Activated CD4-positive, alpha-beta T cell treated with anti-CD3 and anti-CD28 coated beads, Interleukin-2, amount 10 ng/mL, durations not matched to agents 7 days and 5 days (primary cell): ENCODE data around the gene TBX10. TPM values are rescaled to one million over a fixed set of nuclear protein-coding genes. Genes with fewer than 3 reads are reported as not detected.
"Not testable (repeated sequence)": the region's sequence is repeated elsewhere in the genome, so short reads cannot be mapped to it uniquely, and the experiment has no call there.

Experiments
- CTCF ChIA-PET: fragments of 350-600 bp; sonication (Branson Sonifier 250); formaldehyde crosslinking; loops from one replicate; lab custom pipeline; 2021; ENCODE audit warnings: antibody characterized with exemption; lab: Charles Lee
- POLR2A ChIA-PET: fragments of 350-600 bp; sonication (Branson Sonifier 250); formaldehyde crosslinking; loops from one replicate; lab custom pipeline; 2021; ENCODE audit warnings: antibody characterized with exemption; lab: Charles Lee
- DNase-seq: peaks from one replicate; pipeline ENCODE4 v3.0.0-alpha.2; 2020
- H3K27ac Mint-ChIP-seq: one replicate; pipeline ENCODE4 v1.8.0; 2021; ENCODE audit warnings: mild to moderate bottlenecking, moderate library complexity, mixed read lengths
- H3K27me3 Mint-ChIP-seq: one replicate; pipeline ENCODE4 v1.8.0; 2021; ENCODE audit warnings: mixed read lengths
- H3K36me3 Mint-ChIP-seq: one replicate; pipeline ENCODE4 v1.8.0; 2021; ENCODE audit warnings: low read depth, mixed read lengths
- H3K4me1 Mint-ChIP-seq: one replicate; pipeline ENCODE4 v1.8.0; 2021; ENCODE audit warnings: mixed read lengths
- H3K4me3 Mint-ChIP-seq: one replicate; pipeline ENCODE4 v1.8.0; 2021; ENCODE audit warnings: mild to moderate bottlenecking, moderate library complexity, mixed read lengths
- H3K9me3 Mint-ChIP-seq: one replicate; pipeline ENCODE4 v1.8.0; 2021; ENCODE audit warnings: mixed read lengths
- total RNA-seq, 2 experiments: library from RNA; stranded (reverse); gene quantifications; one replicate each; pipeline ENCODE4 v1.2.3, GENCODE V29; 2021

The TBX10 gene
- total RNA-seq, 2 experiments from 2014 or later, result not detected

DNA sequence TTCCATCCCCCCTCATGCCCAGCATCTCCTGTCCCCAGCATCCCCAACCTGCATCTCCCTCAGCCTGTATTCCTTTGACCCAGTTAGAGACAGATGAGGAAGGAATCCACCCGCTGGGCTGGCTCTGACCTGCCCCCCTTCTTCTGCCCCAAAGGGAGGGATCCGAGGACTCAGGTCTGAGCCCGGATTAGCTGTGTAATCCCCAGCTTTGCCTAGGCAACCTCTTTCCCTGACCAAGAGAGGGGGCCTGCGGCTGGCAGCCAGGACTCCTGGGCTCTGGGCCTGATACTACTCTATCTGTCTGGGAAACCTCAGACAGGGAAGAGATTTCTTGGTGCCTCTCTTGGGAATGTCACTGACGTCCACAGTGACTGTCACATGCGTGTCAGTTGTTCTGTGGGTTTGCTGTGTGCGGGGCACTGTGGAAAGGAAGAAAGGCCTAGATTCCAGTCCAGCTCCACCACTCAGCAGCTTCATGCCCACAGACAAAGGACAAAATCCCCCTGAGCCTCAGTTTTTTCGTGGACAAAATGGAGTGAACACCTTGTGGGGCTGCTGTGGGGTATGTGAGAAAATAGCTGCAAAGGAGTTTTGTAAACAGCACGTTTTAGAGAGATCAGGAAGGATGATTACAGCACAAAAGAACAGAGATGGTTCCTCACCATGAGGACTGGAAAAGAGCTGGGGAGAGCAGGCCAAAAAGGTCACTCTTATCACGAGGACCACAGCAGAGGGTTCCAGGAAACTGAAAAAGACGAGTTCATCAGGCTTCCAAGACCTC is 34.1 kb downstream of the TBX10 start:
- Mint-ChIP-seq H3K27ac (peak overlapping the region; percentile 65), H3K36me3 (peaks cover 15% of the 10 kb centered on the region), H3K4me1 (peaks cover 24% of the 10 kb centered on the region), H3K4me3 (peak overlapping the region; percentile 93), H3K9me3 (no peaks in the 10 kb centered on the region), H3K27me3 (peaks cover 12% of the 10 kb centered on the region)
- POLR2A ChIA-PET, result no interaction called here
- CTCF ChIA-PET, result interaction anchor here (1.6 kb wide), 1 partner anchor 24 kb away, joined by 7 read pairs; the partner anchor contains the start of gene NUDT8
- DNase-seq, result no peak

DNA sequence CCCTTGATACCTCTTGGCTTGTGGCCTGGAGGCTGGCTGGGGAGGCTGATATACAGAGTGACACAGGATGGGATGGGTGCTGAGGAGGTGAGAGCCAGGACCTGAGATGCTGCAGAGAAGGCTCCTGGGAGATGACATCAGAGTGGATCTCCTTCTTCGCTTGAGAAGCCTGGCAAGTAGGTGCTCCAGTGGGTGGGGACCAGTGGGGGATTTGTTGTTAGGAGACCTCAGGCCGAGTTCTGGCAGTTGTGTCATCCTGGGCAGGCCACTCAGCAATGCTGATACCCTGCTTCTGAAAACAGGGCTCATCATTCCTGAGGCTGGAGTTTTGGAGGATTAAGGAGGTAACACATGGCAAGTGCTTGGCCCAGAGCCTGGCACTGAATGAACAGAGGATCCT is 34.7 kb downstream of the TBX10 start:
- H3K36me3 Mint-ChIP-seq, result peaks cover 15% of the 10 kb centered on the region
- H3K27ac Mint-ChIP-seq, result no peak overlapping the region
- H3K4me3 Mint-ChIP-seq, result no peak overlapping the region
- H3K27me3 Mint-ChIP-seq, result peaks cover 18% of the 10 kb centered on the region
- CTCF ChIA-PET, result interaction anchor here (1.6 kb wide), 1 partner anchor 24 kb away, joined by 7 read pairs; the partner anchor contains the start of gene NUDT8
- DNase-seq, result no peak
- POLR2A ChIA-PET, result no interaction called here
- H3K4me1 Mint-ChIP-seq, result peaks cover 26% of the 10 kb centered on the region
- H3K9me3 Mint-ChIP-seq, result no peaks in the 10 kb centered on the region

DNA sequence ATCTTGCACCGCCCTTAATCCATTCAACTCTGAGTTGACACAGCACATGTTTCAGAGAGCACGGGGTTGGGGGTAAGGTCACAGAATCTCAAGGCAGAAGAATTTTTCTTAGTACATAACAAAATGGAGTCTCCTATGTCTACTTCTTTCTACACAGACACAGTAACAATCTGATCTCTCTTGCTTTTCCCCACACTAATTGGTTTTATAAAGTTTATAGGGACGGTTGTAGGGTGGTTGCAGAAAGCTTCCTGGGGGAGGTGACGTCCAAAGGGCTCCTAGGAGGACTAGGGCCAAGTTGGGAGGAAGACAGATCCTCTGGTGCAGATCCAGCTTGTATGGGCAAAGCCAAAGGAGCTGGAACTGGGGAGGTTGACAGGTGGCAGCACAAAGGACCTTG is 35.4 kb downstream of the TBX10 start:
- DNase-seq, H3K36me3 Mint-ChIP-seq, H3K27ac Mint-ChIP-seq, POLR2A ChIA-PET, H3K4me3 Mint-ChIP-seq, H3K9me3 Mint-ChIP-seq, CTCF ChIA-PET: not testable (repeated sequence)
- Mint-ChIP-seq H3K4me1 (peaks cover 26% of the 10 kb centered on the region), H3K27me3 (peaks cover 25% of the 10 kb centered on the region)

DNA sequence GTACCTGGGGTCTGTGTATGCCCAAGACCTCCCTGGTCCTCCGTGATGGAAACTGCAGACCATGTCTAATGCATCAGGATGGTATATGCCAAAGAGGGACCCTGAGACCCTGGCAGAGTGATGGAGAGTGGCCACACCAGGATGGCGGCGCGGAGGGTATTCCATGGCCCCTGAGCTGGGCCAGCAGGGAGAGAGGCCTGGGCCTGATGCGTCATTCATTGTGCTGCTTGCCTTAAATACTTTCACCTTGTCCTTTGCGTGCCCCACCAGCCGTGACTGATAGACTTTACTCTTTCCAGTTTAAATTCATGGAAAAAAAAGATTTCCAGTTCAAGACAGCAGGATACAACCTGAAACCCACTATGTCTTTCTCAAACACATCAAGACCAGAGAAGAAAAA is 38.5 kb downstream of the TBX10 start:
- peaks cover 11% of the 10 kb centered on the region for H3K4me1 Mint-ChIP-seq
- H3K4me3 Mint-ChIP-seq, result no peak overlapping the region
- H3K36me3 Mint-ChIP-seq, result no peaks in the 10 kb centered on the region
- H3K27ac Mint-ChIP-seq, result no peak overlapping the region
- H3K27me3 Mint-ChIP-seq, result peaks cover 30% of the 10 kb centered on the region
- peaks cover 2% of the 10 kb centered on the region for H3K9me3 Mint-ChIP-seq
- POLR2A ChIA-PET, result no interaction called here
- DNase-seq, result no peak
- CTCF ChIA-PET, result interaction anchor here (2.2 kb wide), 1 partner anchor 29 kb away, joined by 8 read pairs; the partner anchor contains the start of gene NUDT8

- peaks cover 2% of the 10 kb centered on the region for H3K9me3 Mint-ChIP-seq
- H3K36me3 Mint-ChIP-seq, result no peaks in the 10 kb centered on the region
- no peak for DNase-seq
- peaks cover 7% of the 10 kb centered on the region for H3K4me1 Mint-ChIP-seq
- ChIA-PET CTCF (interaction anchor here (1.2 to 2.2 kb wide), 2 partner anchors 8 to 29 kb away, joined by 3 to 8 read pairs; partner anchors contain the start of gene NUDT8), POLR2A (no interaction called here)
- H3K27me3 Mint-ChIP-seq, result peaks cover 30% of the 10 kb centered on the region
- H3K27ac Mint-ChIP-seq, result no peak overlapping the region
- no peak overlapping the region for H3K4me3 Mint-ChIP-seq
Observed at GRCh38 chr11:67600324-67601029, 39.1 kb downstream of the TBX10 start.

- Mint-ChIP-seq H3K27ac (no peak overlapping the region), H3K36me3 (no peaks in the 10 kb centered on the region), H3K9me3 (peaks cover 2% of the 10 kb centered on the region), H3K4me3 (no peak overlapping the region), H3K27me3 (peaks cover 30% of the 10 kb centered on the region), H3K4me1 (peaks cover 7% of the 10 kb centered on the region)
- CTCF ChIA-PET, result interaction anchor here (2.2 kb wide), 1 partner anchor 31 kb away, joined by 8 read pairs; the partner anchor contains the start of gene NUDT8
- no peak for DNase-seq
- POLR2A ChIA-PET, result no interaction called here
Observed at GRCh38 chr11:67599149-67599548, 40.4 kb downstream of the TBX10 start.

DNA sequence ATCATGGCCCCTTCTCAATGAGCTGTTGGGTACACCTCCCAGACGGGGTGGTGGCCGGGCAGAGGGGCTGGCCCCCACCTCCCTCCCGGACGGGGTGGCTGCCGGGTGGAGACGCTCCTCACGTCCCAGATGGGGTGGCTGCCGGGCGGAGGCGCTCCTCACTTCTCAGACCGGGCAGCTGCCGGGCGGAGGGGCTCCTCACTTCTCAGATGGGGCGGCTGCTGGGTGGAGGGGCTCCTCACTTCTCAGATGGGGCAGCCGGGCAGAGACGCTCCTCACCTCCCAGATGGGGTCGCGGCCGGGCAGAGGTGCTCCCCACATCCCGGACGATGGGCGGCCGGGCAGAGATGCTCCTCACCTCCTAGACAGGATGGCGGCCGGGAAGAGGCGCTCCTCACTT is 41.6 kb downstream of the TBX10 start:
- H3K4me1 Mint-ChIP-seq, CTCF ChIA-PET, DNase-seq, H3K9me3 Mint-ChIP-seq, H3K4me3 Mint-ChIP-seq, H3K36me3 Mint-ChIP-seq, POLR2A ChIA-PET, H3K27ac Mint-ChIP-seq: not testable (repeated sequence)
- H3K27me3 Mint-ChIP-seq, result peaks cover 28% of the 10 kb centered on the region

DNA sequence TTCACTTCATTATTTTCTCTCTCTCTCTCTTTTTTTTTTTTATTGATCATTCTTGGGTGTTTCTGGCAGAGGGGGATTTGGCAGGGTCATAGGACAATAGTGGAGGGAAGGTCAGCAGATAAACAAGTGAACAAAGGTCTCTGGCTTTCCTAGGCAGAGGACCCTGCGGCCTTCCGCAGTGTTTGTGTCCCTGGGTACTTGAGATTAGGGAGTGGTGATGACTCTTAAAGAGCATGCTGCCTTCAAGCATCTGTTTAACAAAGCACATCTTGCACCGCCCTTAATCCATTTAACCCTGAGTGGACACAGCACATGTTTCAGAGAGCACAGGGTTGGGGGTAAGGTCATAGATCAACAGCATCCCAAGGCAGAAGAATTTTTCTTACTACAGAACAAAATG is 42.1 kb downstream of the TBX10 start:
- H3K27me3 Mint-ChIP-seq, result peaks cover 23% of the 10 kb centered on the region
- H3K4me3 Mint-ChIP-seq, POLR2A ChIA-PET, H3K27ac Mint-ChIP-seq, H3K4me1 Mint-ChIP-seq, CTCF ChIA-PET, DNase-seq, H3K9me3 Mint-ChIP-seq, H3K36me3 Mint-ChIP-seq: not testable (repeated sequence)

DNA sequence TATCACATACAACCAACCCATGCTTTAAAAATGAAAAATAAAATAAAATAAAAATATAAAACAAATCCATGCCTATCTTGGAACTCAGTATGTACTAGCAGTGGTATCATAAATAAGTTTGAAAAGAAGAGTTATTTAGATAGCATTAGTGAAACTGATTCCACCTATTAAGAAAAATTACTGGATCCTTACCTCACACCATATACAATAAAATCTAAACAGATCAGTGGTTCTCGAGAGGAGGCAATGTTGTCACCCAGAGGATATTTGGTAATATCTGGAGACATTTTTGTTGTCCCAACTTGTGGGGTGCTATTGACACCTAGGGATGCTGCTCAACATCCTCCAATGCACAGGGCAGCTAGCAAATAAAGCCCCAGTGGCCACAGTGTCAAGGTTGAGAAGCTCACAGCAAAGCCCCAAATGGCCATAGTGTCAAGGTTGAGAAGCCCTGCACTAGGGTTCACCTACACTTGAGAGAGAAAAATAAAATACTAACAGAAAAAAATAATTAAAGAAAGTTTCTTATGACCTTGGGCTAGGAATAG is 42.7 kb downstream of the TBX10 start:
- CTCF ChIA-PET, result interaction anchor here (1.3 kb wide), 1 partner anchor 13 kb away, joined by 3 read pairs; the partner anchor contains the start of gene GSTP1
- H3K4me1 Mint-ChIP-seq, result peaks cover 7% of the 10 kb centered on the region
- no peak for DNase-seq
- H3K4me3 Mint-ChIP-seq, result no peak overlapping the region
- H3K27me3 Mint-ChIP-seq, result peaks cover 23% of the 10 kb centered on the region
- POLR2A ChIA-PET, result no interaction called here
- peaks cover 2% of the 10 kb centered on the region for H3K9me3 Mint-ChIP-seq
- no peak overlapping the region for H3K27ac Mint-ChIP-seq
- H3K36me3 Mint-ChIP-seq, result no peaks in the 10 kb centered on the region

GRCh38 chr11:67594480-67594879 is 45.1 kb downstream of the TBX10 start:
- ChIA-PET POLR2A (no interaction called here), CTCF (interaction anchor here (0.6 kb wide), 1 partner anchor 1961 kb away, joined by 3 read pairs; no protein-coding TSS in a partner anchor)
- H3K27ac Mint-ChIP-seq, result no peak overlapping the region
- peaks cover 2% of the 10 kb centered on the region for H3K9me3 Mint-ChIP-seq
- no peak overlapping the region for H3K4me3 Mint-ChIP-seq
- DNase-seq, result no peak
- H3K36me3 Mint-ChIP-seq, result no peaks in the 10 kb centered on the region
- H3K27me3 Mint-ChIP-seq, result peaks cover 9% of the 10 kb centered on the region
- no peaks in the 10 kb centered on the region for H3K4me1 Mint-ChIP-seq

- Mint-ChIP-seq H3K27me3 (peaks cover 3% of the 10 kb centered on the region), H3K4me3 (no peak overlapping the region), H3K27ac (no peak overlapping the region), H3K9me3 (peaks cover 2% of the 10 kb centered on the region), H3K36me3 (no peaks in the 10 kb centered on the region), H3K4me1 (no peaks in the 10 kb centered on the region)
- no peak for DNase-seq
- ChIA-PET CTCF (no interaction called here), POLR2A (no interaction called here)
Observed at GRCh38 chr11:67593565-67593905, 46.0 kb downstream of the TBX10 start.

GRCh38 chr11:67592880-67593564 is 46.5 kb downstream of the TBX10 start:
- Mint-ChIP-seq H3K36me3 (peaks cover 2% of the 10 kb centered on the region), H3K4me3 (no peak overlapping the region), H3K9me3 (peaks cover 2% of the 10 kb centered on the region), H3K27ac (no peak overlapping the region), H3K27me3 (peaks cover 3% of the 10 kb centered on the region), H3K4me1 (no peaks in the 10 kb centered on the region)
- ChIA-PET CTCF (interaction anchor here (0.9 to 1.0 kb wide), 2 partner anchors 9 to 20 kb away, joined by 3 to 5 read pairs; partner anchors contain the start of gene GSTP1), POLR2A (no interaction called here)
- DNase-seq, result no peak
